ENCODE measurements around the gene TTC3. TPM values are rescaled to one million over a fixed set of nuclear protein-coding genes. Genes with fewer than 3 reads are reported as not detected.

The TTC3 gene
- 178 and 218 TPM in 2 replicates for total RNA-seq

GRCh38 chr21:37072988-37073416 lies at the start of gene TTC3, which contains the start of gene PIGP:
TSS of gene TTC3 (plus strand) at chr21:37073254. CDS start at chr21:37087258, 14,004 bp downstream.
TSS of gene PIGP (minus strand) at chr21:37073071. CDS start at chr21:37072515, 556 bp downstream.

Other genes with a start within 250 kb of the TTC3 start
- 35.7 and 39.4 TPM in 2 replicates for gene HLCS, start 106.6 kb upstream of the TTC3 start, total RNA-seq
- gene RIPPLY3, start 66.6 kb upstream of the TTC3 start, total RNA-seq = not detected in 2 replicates
- 6.9 and 12.7 TPM in 2 replicates for gene PIGP, start 183 bp upstream of the TTC3 start, total RNA-seq
- gene VPS26C, start 194.1 kb downstream of the TTC3 start, total RNA-seq = 74.6 and 85.9 TPM in 2 replicates

All from aortic smooth muscle cell (primary cell).